MM.1S (cell line): ENCODE measurements around the gene KBTBD6.

Experiments used
- CTCF ChIP-seq: fragments of 300-600 bp; sonication (generic); IDR thresholded peaks from 2 replicates; pipeline ENCODE4 v1.5.1; 2016; ENCODE audit warnings: antibody characterized with exemption, low read length, mixed read lengths
- EZH2 ChIP-seq: fragments of 300-600 bp; sonication (generic); optimal IDR thresholded peaks from 2 replicates; pipeline ENCODE3; 2017; ENCODE audit warnings: low read depth, mild to moderate bottlenecking, antibody characterized with exemption, low read length, mixed read lengths
- EZH2phosphoT487 ChIP-seq: fragments of 300-600 bp; sonication (generic); IDR thresholded peaks from 2 replicates; pipeline ENCODE4 v1.6.1; 2018; ENCODE audit warnings: antibody characterized with exemption, low read length

- no peak for TF ChIP-seq CTCF
- TF ChIP-seq EZH2phosphoT487: no peak
- TF ChIP-seq EZH2: no peak
Observed at GRCh38 chr13:41148419-41149283, 16.0 kb upstream of the KBTBD6 start.
